Measurements from ENCODE around the gene TENT4B.

The TENT4B gene

DNA sequence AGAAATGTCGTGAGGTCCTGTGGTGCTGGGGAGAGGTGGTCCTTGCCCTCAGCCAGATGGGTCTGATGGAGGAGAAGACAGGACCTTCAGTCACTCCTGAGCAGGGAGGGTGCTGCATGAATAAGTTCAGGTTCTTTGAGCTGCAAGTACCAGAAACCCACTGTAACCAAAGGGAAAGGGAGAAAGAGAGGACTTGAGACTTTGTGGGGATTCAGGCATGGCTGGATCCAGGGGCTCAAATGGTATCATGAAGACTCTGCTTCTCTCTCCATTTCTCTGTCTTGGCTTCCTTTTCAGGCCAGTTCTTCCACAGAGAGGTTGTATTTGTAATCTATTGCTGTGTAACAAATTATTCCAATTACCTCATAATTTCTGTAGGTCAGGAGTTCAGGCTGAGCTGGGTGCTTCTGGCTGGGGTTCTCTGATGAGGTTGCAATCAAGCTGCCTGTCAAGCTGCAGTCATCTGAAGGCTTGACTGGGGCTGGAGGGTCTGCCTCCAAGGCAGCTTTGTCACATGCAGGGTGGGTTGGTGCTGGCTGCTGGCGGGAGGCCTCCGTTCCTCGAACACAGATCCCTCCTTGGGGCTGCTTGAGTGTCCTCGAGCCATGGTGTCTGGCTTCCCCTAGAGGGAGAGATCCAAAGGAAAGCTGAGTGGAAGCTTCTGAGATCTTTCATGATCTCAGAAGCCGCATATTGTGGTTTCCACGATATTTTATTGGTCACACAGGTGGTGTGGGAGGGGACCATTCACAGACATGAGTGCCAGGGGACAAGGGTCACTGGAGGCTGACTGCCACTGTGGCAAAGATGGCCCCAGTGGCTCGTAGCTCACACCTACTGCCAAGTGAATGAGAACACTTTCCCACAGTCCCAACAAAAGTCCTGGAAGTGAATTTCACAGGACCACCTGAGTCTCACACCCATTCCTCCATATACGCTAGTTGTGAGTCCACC, 107.4 kb downstream of the TENT4B start:
- DNase-seq = no peak

DNA sequence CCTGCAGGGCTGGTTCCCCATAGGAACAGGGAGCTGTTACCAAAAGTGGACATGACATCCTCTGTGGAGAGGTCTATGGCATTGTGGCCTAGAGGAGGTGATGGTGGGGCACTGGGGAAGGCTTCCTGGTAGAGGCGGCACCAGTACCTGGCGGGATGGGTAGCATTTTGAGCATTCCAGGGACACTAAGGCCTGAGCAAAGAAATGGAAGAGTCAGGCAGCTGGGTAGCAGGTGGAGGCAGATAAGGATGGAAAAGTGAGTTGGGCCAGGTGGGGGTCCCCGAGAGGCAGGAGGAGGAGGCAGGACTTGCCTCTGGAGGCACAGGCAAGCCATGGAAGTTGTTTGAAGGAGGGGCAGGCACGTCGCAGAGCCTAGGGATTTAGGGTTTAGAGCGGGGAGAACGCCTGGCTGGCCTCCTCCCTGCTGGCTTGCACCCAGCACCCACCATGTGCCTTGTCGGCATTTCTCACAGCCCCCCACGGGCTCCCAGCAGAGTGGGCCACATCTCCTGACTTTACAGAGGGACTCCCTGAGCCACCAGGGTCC, 108.1 kb downstream of the TENT4B start:
- no peak for DNase-seq

DNA sequence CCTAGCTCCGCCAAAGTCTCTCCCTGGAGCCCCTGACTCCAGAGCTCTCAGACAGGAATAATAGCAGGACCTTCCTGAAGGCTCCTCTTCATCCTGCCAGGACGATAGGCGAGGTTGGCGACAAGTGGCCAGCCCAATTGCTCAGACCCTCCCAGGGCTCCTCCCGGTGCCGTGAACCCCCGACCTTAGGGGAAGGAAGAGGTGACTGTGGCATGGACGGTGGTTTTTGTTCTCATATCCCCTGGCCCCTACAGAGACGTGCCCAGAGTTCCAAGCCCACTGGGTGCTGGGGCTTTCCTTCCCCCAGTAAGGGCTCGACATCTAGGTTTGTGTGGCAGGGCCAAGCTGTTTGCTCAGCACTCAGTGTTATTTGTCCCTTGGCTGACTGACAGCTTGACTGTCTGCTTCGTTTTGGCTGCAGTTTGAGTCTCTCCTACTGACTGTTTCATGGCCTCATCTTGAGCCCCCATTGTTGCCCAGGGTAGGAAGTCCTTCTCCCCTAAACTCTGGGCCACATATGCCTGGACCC, 108.7 kb downstream of the TENT4B start:
- DNase-seq = no peak

DNA sequence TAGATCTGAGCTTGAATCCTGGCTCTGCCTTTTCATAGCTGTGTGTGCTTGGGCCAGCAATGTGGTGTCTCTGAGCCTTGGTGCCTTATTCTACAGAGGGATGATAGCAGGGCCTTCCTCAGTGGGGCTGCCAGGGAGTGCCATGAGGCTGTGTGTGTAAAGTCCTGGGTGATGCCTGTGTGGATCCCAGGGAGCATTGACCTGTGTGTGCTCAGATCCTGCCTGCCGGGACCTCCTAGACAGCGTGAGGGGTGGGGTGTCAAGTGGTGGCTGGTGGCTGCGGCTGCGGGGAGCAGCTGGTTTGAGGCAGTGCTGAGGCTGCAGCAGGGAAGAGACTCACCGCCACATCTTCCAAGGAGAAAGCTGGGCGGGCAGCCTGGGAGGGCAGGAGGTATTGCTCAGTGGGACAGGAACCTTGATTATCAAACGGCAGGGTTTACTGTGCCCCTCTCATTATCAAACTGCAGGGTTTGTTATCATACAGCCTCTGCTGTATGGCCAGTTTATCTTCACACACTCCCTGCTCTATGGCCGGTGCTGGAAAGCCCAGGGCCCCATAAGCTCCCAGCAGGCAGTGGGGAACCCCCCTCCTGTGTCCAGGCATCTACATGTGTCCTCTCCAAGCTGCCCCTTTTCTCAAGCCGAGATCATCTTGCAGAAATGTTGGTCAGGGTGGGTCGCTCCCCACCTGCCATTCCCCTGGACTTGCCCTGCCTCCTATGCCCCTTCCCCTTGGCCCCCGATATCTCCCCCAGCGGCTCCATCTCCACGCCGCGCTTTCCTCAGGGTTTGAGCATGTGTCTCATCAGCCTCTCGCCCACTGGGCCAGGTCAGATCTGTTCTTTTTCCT, 110.2 kb downstream of the TENT4B start:
- no peak for DNase-seq

- DNase-seq = no peak
These were observed 111.1 kb downstream of the TENT4B start for GRCh38 chr16:50263940-50264929.

DNA sequence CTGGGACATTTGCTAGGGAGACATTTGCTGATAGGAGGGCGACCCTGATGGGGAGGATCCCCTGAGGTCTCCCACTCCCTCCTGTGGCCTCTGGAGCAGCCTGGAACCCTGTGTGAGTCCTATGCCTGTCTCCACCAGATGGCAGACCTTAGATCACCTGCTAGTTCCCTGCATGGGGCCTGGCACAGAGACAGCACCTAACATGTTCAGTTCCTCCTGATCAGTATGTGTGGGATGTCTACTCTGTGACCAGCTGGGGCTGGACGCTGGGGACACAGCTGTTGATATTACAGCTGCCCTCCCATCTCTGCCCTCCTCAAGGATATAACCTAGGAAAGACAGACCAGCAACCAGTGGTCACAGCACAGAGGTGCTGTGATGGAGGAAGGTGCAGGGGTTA, 112.2 kb downstream of the TENT4B start:
- no peak for DNase-seq

- no peak for DNase-seq
These were observed 112.7 kb downstream of the TENT4B start for GRCh38 chr16:50265716-50266336.

DNA sequence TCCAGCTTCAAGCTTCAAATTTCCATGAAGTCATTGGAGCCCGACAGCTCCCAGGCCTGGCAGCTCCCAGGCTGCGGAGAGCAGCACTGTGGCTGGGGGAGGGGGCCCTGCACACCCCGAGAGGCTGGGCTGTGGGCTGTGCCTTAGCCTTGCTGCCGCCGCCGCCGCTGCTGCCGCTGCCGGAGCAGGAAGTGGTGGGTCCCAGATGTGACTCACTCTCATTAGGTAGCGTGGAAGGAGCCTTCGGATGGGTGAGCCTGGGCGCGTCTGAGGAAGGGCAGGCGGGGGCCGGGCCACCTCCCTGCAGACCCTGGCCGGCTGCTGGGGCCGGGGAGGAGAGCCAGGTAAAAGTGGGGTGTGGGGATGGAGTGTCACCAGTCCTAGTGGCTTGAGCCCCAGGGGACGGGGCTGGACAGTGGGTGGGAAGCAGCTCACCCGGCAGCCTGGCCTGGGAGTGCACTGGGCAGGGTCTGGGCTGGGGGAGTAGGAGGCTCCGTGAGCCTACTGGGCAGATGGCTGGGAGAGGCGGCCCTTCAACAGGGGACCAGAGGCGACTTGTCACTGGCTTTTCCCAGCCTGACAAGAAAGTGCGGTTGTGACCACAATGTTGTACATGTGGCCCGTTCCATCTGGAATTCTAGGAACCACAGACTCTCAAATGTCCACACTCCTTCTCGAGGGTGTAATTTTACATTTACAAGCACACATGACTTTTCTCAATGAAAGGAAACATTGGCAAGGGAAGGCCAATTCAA, 113.4 kb downstream of the TENT4B start, which contains the start of gene ADCY7:
ADCY7 (plus strand) TSS at position 215 of the 755 bp plus-strand sequence. CDS start 21,629 bp downstream, outside the sequence.
- no peak for DNase-seq

DNA sequence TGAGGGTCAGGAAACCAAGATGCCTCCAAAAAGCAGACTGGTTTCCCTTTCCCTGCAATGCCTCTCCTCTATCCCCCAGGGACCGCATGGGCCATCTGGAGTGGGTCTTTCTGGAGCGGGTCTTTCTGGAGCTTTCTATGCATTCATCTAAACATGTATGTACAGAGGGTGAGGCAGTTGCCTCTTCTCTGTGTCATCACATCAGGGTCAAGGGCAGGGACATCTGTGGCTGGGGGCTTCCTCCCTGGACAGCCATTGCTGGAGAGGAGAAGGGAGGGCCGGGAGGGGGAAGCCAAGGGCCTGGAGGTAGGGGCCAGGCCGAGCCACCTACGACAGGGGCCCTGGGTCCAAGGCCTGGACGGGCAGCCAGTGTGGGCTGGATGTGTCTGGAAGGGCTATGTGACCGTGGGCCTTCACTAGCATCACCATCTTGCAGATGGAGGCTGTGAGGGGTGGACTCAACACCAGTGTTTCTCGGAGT, 114.1 kb downstream of the TENT4B start:
- no peak for DNase-seq

GRCh38 chr16:50267651-50268050, 114.5 kb downstream of the TENT4B start:
- DNase-seq = no peak

DNA sequence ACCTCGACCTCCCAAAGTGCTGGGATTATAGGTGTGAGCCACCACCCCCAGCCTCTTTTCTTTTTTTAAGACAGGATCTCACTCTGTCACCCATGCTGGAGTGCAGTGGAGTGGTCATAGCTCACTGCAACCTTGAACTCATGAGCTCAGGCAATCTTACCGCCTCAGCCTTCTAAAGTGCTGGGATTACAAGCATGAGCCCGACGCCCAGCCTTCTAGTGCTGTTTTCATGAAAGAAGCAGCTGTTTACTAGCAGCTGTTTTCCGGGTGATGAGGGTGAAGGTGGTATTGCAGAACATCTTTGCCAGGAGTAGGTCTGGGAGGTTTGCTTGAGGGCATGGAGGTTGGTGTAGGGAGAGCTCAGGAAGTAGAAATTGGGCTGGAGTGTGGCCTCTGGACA, 115.2 kb downstream of the TENT4B start:
- no peak for DNase-seq

- no peak for DNase-seq
These were observed 116.1 kb downstream of the TENT4B start for GRCh38 chr16:50269061-50269705.

DNA sequence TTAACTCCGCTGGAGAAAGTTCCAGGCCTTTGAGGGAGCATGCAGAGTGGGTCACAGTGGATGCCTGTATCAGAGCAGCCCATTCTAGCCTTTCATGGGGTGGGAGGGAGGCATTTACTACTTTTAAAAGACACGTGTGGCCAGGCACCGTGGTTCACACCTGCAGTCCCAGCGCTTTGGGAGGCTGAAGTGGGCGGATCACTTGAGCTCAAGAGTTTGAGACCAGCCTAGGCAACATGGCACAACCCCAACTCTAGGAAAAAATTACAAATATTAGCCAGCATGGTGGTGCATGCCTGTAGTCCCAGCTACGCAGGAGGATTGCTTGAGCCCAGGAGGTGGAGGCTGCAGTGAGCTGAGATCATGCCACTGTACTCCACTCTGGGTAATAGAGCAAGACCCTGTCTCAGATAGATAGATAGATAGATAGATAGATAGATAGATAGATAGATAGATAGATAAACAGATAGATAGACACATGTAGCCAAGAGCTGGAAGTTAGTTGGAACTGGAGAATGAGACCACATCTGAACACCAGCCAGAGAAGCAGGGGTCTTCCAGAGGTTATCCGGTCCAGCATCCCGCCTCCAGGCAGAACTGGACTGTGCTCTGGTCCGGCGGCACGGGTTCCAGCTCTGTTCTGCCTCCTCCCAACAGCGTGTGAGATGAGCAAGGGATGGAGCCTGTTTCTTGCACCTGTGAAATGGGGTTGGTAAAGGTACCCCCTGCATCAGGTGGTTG, 116.8 kb downstream of the TENT4B start:
- DNase-seq = no peak

DNA sequence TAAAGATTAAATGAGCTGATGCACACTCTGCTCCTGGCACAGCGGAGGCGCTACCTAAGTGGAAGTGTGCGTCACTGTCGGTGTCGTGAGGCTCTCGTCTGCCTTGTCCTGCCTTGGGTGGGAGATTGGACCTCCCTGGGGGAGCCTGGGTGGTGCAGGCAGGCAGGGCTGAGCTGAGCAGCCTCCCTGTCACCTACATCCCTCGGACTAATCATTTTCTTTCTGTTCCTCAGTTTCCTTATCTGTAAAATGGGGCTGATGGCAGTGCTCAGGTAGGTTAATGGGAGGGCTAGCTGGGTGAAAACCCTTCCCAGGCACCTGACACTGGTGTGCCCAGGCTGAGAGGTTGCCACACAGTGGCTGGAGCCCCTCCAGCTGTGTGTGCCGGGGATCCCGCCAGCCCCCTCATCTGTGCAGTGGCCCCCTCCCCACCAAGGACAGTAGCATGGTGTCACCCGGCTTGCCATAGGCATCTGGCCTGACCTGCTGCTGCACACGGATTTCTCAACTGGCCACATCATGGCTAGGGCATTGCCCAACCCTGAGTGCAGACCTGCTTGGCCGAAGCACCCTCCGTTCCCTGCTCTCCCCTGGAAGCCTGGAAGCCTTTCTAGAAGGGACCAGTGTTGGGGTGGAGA, 117.5 kb downstream of the TENT4B start:
- DNase-seq = no peak

DNA sequence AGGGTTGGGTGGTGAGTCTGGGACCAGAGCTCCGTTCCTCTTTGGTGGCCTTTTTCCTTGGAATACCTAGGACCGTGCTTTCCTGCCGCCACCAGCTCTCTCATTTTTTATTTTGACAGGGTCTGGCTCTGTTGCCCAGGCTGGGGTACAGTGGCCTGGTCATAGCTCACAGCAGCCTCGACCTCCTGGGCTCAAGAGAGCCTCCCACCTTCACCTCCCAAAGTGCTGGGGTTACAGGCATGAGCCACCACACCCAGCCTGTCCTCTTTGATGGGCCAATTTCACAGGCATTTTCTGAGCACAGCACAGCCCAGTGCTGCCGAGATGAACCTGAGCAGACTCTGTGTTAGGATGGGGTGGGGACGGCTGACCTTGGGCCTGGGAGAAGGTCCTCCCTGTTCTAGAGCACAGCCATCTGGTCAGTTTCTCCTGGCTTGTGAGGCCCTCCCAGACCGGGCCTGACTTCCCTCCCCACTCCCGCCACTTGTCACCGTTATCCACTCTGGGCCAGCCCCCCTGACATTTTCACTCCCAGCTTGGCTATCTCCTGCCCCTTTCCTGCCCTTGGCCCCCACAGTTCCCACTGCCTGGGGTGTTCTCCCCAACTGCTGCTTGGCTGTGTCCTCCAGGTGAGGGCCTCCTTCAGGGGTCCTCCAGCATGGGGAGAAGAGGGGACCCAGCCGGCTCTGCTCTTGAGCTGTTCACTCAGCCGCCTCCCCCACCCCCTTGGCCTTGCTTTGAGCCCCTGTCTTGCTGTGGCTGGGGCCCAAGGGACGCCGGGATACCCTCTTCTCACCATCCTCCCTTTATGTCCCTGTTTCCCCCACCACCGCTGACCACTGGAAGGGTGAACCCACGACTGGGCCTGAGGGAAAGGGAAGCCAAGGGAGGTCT, 118.3 kb downstream of the TENT4B start:
- no peak for DNase-seq

GRCh38 chr16:50272111-50272571, 119.0 kb downstream of the TENT4B start:
- no peak for DNase-seq

DNA sequence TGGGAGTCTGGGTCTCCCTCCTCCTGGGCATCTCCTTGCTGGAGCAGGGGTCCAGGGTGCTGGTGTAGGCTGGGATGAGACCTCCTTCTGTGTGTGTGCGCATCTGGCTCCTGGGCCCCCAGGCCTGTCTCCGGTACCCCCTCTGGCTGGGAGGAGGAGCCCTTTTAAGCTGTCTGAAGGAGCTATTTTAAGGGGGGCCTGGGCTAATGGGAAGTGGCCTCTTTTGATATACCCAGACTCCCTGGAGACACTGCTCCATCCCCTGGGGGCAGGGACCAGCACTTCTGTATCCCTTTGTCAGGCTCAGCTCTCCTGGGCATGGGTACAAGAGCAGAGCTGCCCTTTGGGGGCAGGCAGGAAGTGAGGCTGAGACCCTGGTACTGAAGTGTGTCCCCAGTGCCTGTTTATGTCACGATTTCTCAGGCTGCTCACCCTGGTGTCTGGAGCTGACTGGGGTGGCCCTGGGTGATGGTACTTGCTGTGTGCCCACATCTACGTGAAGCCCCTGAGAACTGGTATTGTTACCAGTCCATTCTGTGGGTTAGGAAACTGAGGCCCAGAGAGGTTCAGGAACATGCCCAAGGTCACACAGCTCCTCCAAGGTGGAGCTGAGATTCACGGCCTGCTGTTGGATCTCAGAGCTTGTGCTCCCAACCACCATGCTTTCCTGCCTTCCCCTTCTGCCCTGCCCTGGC, 119.7 kb downstream of the TENT4B start:
- DNase-seq = peak; percentile 42
